Spleen (tissue), 11 donors: ENCODE data around the gene CHD3. TPM values are rescaled to one million over a fixed set of nuclear protein-coding genes. Genes with fewer than 3 reads are reported as not detected.

Experiments
- DNase-seq: peaks from one replicate; pipeline ENCODE4 v3.0.0-alpha.2; 2020
- H3K27ac ChIP-seq, 8 donors: fragments of 200-600 bp; sonication (generic) in 7 of 8; 1 replicate in 4 of 8; 2 replicates in 4 of 8; pipeline versions ENCODE4 v1.5.0 to v1.8.0; 2016 to 2021; ENCODE audit warnings: inconsistent platforms in 4 of 8, mild to moderate bottlenecking in 4 of 8, moderate library complexity in 1 of 8
- H3K27me3 ChIP-seq, 7 donors: fragments of 200-600 bp; sonication (generic) in 6 of 7; replicated peaks in 1 of 7; 1 replicate in 4 of 7; 2 replicates in 3 of 7; pipeline versions ENCODE4 v1.5.0 to v1.8.0; 2016 to 2021; ENCODE audit warnings: inconsistent platforms in 3 of 7, mild to moderate bottlenecking in 1 of 7
- H3K36me3 ChIP-seq, 6 donors: fragments of 200-600 bp; sonication (generic) in 5 of 6; 1 replicate in 4 of 6; 2 replicates in 2 of 6; pipeline versions ENCODE4 v1.5.0 to v1.8.0; 2016 to 2021; ENCODE audit warnings: inconsistent platforms in 2 of 6
- H3K4me1 ChIP-seq, 6 donors: fragments of 200-600 bp; sonication (generic) in 5 of 6; 1 replicate in 3 of 6; 2 replicates in 3 of 6; pipeline versions ENCODE4 v1.5.0 to v1.8.0; 2016 to 2021; ENCODE audit warnings: inconsistent platforms in 3 of 6
- H3K4me3 ChIP-seq, 8 donors: fragments of 200-600 bp; sonication (generic) in 7 of 8; 1 replicate in 4 of 8; 2 replicates in 4 of 8; pipeline versions ENCODE4 v1.5.0 to v1.8.0; 2016 to 2021; ENCODE audit warnings: inconsistent platforms in 4 of 8, mild to moderate bottlenecking in 4 of 8, moderate library complexity in 2 of 8
- H3K9me3 ChIP-seq, 8 donors: fragments of 200-600 bp; sonication (generic) in 7 of 8; 1 replicate in 4 of 8; 2 replicates in 4 of 8; pipeline versions ENCODE4 v1.5.0 to v1.8.0; 2016 to 2021; ENCODE audit warnings: inconsistent platforms in 4 of 8
- POLR2A ChIP-seq, 3 donors: fragments of 450-650 bp; IDR thresholded peaks; one replicate each; pipeline ENCODE4 v1.5.1; 2017; ENCODE audit warnings: antibody characterized with exemption in 3 of 3, mild to moderate bottlenecking in 1 of 3
- POLR2AphosphoS5 ChIP-seq, 3 donors: sonication (generic); formaldehyde crosslinking; IDR thresholded peaks; one replicate each; pipeline ENCODE4 v1.5.1; 2017; ENCODE audit warnings: antibody characterized with exemption in 3 of 3
- whole genome bisulfite sequencing, 5 donors: extraction: QIAGEN DNeasy Blood & Tissue Kit in 3 of 5; methylation state at CpG; one replicate each; pipeline versions ENCODE4 v1.1.5 to v1.1.7; 2013 to 2018; 5-methylcytosine and 5-hydroxymethylcytosine counted together
- intact Hi-C: fragments of 100-400 bp; cut with DNase I; formaldehyde crosslinking; loops from one replicate; pipeline ENCODE4 v1.15.0; 2023; ENCODE audit warnings: low total_unique reads
- polyA plus RNA-seq, 3 donors: library from polyadenylated mRNA; stranded (reverse); fragments of 200-250 nt; gene quantifications; one replicate each; pipeline ENCODE4 v1.2.1, GENCODE V29; 2013
- total RNA-seq, 7 donors: library from RNA; depleted of rRNA in 3 of 7; stranded (reverse); fragments of >200 nt in 3 of 7; fragmentation: NEBNext Ultra II Directional in 4 of 7; extraction: Animal tissue kit (Norgen Biotek cat#: 25700) in 4 of 7; gene quantifications; one replicate each; pipeline versions ENCODE4 v1.1.0 to v1.2.1, GENCODE V29; 2016 to 2021
- TF ChIP-seq, protein P1 (sequence below), 11 experiments: fragments of 200-600 bp in 7 of 11; fragments of 450-650 bp in 4 of 11; sonication (generic) in 4 of 11; IDR thresholded peaks in 8 of 11; conservative IDR thresholded peaks in 3 of 11; 1 replicate in 7 of 11; 2 replicates in 4 of 11; pipeline versions ENCODE4 v1.4.0 to v1.8.0; 2016 to 2021; ENCODE audit warnings: antibody characterized with exemption in 11 of 11, inconsistent platforms in 4 of 11, mild to moderate bottlenecking in 1 of 11
- donor health status: healthy with polysubstance abuse.
- donor health status: DM: no; HTN: no; CAD: no; lungs with moderate emphysema.
- donor health status: DM: no; HTN: no; CAD: no.
- donor health status: Bipolar disorder and iron deficiency.
- donor health status: healthy.
- donor health status: DM: no; HTN: no; CAD: no.
- donor health status: DM: yes; HTN: yes; CAD: no.

The CHD3 gene
- total and polyA plus RNA-seq, 10 donors, result 37.0 to 117 (median 82.5) TPM

DNA sequence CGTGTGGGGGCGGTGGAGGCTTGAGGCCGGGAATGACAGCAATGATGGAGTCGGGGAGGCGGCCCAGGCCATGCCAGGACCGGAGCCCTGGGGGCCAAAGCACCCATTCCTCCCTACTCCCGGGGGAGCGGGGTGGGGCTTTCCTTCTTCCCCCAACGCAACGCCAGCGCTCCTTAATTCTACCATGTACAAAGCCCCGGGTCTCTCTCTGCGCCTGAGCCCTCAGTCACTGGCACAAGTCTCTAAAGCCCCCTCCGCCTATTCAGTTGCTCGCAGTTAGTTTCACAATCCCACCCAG is 27.7 kb downstream of the CHD3 start:
- 52 to 68% (median 55%) methylated on average over 10 to 15 of the region's 15 CpGs for WGBS, 5 donors
- no peaks in the 10 kb centered on the region for H3K9me3 ChIP-seq
- H3K27ac ChIP-seq, result peak overlapping the region; percentile 83 to 94 (median 92)

DNA sequence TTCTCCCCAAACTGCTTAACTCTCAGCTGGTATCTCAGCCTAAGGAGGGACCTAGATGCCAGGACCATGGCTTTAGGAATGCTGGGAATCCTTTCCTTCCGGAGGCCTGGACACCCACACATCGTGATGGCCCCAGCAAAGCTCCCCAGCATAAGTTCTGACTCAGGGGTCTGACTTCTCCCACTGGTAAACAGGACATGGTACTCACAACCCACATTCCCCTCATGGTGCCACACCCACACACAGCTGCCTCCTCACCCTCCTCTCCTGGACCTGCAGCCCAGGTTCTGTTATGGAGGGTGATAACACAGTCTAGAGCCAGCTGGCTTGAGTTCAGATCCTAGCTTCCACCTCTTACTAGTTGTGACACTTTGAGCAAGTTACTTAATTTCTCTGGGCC is 28.2 kb downstream of the CHD3 start:
- Histone ChIP-seq H3K4me1 (peaks cover 12 to 39% (median 27%) of the 10 kb centered on the region in 6 donors), H3K36me3 (peaks cover 0 to 8% (median 4%) of the 10 kb centered on the region in 6 donors), H3K27ac (peak overlapping the region in 3 of 8 donors; percentile 90 to 93 (median 92)), H3K27me3 (no peaks in the 10 kb centered on the region), H3K9me3 (no peaks in the 10 kb centered on the region), H3K4me3 (peak overlapping the region in 2 of 8 donors; percentile 66 to 78)
- TF ChIP-seq POLR2AphosphoS5 (IDR thresholded peaks at IDR 0.05), result no peak
- no peak for TF ChIP-seq POLR2A (IDR thresholded peaks at IDR 0.05)
- TF ChIP-seq, protein P1, sequence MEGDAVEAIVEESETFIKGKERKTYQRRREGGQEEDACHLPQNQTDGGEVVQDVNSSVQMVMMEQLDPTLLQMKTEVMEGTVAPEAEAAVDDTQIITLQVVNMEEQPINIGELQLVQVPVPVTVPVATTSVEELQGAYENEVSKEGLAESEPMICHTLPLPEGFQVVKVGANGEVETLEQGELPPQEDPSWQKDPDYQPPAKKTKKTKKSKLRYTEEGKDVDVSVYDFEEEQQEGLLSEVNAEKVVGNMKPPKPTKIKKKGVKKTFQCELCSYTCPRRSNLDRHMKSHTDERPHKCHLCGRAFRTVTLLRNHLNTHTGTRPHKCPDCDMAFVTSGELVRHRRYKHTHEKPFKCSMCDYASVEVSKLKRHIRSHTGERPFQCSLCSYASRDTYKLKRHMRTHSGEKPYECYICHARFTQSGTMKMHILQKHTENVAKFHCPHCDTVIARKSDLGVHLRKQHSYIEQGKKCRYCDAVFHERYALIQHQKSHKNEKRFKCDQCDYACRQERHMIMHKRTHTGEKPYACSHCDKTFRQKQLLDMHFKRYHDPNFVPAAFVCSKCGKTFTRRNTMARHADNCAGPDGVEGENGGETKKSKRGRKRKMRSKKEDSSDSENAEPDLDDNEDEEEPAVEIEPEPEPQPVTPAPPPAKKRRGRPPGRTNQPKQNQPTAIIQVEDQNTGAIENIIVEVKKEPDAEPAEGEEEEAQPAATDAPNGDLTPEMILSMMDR (IDR thresholded peaks at IDR 0.05 in 8 of 11, conservative IDR thresholded peaks at IDR 0.05 in 3 of 11), result no peak
- intact Hi-C loops, result loop anchor here (2.0 kb wide), 1 partner anchor 74 kb away; no protein-coding TSS in a partner anchor
- DNase-seq, result no peak
- 90 to 93% (median 91%) methylated on average over 2 of the region's 2 CpGs; no CpG with 5 or more reads in 1 of the 5 donors for WGBS, 5 donors

More for the DNA sequence above, 27.7 kb downstream of the CHD3 start:
- no peak for DNase-seq
- H3K27me3 ChIP-seq, result no peaks in the 10 kb centered on the region
- intact Hi-C loops, result loop anchor here (2.0 kb wide), 1 partner anchor 74 kb away; no protein-coding TSS in a partner anchor
- TF ChIP-seq POLR2AphosphoS5 (IDR thresholded peaks at IDR 0.05) (no peak), POLR2A (IDR thresholded peaks at IDR 0.05) (no peak)
- TF ChIP-seq, protein P1 (IDR thresholded peaks at IDR 0.05 in 8 of 11, conservative IDR thresholded peaks at IDR 0.05 in 3 of 11), result no peak
- H3K36me3 ChIP-seq, result peaks cover 0 to 12% (median 9%) of the 10 kb centered on the region in 6 donors
- H3K4me3 ChIP-seq, result peak overlapping the region; percentile 31 to 78 (median 74)
- H3K4me1 ChIP-seq, result peaks cover 12 to 39% (median 27%) of the 10 kb centered on the region in 6 donors

DNA sequence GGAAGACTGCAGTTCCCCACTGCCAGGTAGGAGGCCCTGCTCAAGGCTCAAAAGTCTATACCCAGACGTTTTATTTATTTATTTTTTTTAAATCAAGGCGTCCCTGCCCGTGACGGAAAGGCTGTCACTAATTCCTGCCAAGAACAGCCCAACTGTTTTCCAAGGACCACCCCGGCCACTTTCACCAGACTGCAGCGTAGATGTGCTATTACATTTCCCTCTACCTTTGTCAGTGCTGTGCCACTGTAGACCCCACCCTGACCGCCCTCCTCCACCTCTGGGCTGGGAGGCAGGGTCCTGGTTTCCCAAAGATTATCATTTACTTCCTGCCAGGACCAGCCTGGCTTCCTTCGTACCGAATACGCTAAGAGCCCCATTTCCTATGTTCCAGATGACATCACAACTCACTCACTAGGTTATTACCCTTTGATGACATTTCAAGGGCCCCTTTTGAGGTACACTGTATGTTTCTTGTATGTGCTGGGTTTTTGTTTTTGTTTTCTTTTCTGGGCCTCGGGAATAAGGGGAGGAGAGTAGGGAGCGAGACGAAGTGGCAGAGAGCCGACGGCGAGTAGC is 33.8 kb downstream of the CHD3 start:
- WGBS, 5 donors, result 32 to 41% (median 33%) methylated on average over 16 of the region's 16 CpGs
- H3K27me3 ChIP-seq, result no peaks in the 10 kb centered on the region
- H3K36me3 ChIP-seq, result peaks cover 0 to 8% (median 0%) of the 10 kb centered on the region in 6 donors
- H3K27ac ChIP-seq, result peak overlapping the region; percentile 52 to 83 (median 76)
- intact Hi-C loops, result no loop called here
- H3K4me1 ChIP-seq, result peaks cover 5 to 26% (median 17%) of the 10 kb centered on the region in 6 donors
- DNase-seq, result no peak
- H3K9me3 ChIP-seq, result no peaks in the 10 kb centered on the region
- TF ChIP-seq POLR2AphosphoS5 (IDR thresholded peaks at IDR 0.05), result no peak
- TF ChIP-seq, protein P1 (IDR thresholded peaks at IDR 0.05 in 8 of 11, conservative IDR thresholded peaks at IDR 0.05 in 3 of 11), result no peak
- TF ChIP-seq POLR2A (IDR thresholded peaks at IDR 0.05), result no peak
- H3K4me3 ChIP-seq, result peak overlapping the region; percentile 6 to 74 (median 40)

DNA sequence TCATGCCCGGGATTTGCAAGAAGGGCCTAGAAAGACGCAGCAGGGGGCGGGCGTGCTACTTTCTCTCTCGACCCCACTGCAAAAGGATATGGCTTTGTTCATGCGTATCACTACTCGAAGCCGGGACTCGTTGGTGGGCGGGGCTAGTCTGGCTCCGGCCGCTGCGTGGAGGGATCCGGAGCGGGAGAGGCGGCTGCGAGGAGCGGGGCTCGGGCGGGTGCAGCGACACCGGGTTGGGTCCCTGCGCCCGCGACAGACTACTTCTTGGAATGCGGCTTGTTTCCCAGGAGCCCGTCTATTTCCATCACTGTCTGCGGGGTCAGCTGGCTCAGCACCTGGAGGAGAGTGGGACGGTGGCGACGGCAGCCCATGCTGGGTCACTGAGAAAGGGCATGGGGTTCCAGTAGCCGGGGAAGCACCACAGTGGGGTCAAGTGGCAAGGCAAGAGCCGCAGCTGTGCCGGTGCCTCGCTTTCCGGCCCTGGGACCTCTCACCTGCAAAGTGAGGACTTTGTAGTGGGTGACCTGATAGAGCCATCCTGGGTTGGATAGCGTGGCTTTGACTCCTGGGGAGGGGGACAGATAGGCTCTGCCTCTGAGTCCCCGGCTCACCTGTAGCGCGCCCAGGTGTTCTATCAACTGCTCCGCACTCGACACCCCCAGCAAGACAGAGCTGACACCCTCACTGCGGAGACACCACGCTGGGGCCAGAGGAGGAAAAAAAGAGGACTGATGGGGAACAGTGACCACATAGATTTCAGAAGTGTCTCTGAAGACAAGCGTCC is 34.4 kb downstream of the CHD3 start:
- H3K27ac ChIP-seq, result peak overlapping the region; percentile 52 to 83 (median 76)
- H3K9me3 ChIP-seq, result no peaks in the 10 kb centered on the region
- H3K4me1 ChIP-seq, result peaks cover 5 to 26% (median 17%) of the 10 kb centered on the region in 6 donors
- intact Hi-C loops, result no loop called here
- H3K36me3 ChIP-seq, result peaks cover 0 to 14% (median 0%) of the 10 kb centered on the region in 6 donors
- peak; percentile 95 for DNase-seq
- peak overlapping the region; percentile 6 to 74 (median 40) for H3K4me3 ChIP-seq
- 22 to 40% (median 25%) methylated on average over 19 to 45 of the region's 45 CpGs for WGBS, 5 donors
- H3K27me3 ChIP-seq, result no peaks in the 10 kb centered on the region
- TF ChIP-seq, protein P1 (IDR thresholded peaks at IDR 0.05 in 8 of 11, conservative IDR thresholded peaks at IDR 0.05 in 3 of 11), result peak in 3 of 11 experiments; percentile 4 to 17 (median 10)
- TF ChIP-seq POLR2A (IDR thresholded peaks at IDR 0.05) (peak in 2 of 3 donors; percentile 19 to 73), POLR2AphosphoS5 (IDR thresholded peaks at IDR 0.05) (peak; percentile 89 to 91 (median 90))
